Suprapubic skin (tissue), 4 donors: ENCODE data around the gene UBE2K. TPM values are rescaled to one million over a fixed set of nuclear protein-coding genes. Genes with fewer than 3 reads are reported as not detected.
"Not testable (repeated sequence)": the region's sequence is repeated elsewhere in the genome, so short reads cannot be mapped to it uniquely, and the experiment has no call there.

Source experiments
- DNase-seq, 2 donors: peaks; one replicate each; pipeline ENCODE4 v3.0.0-alpha.2; 2019; ENCODE audit warnings: low spot score in 2 of 2
- H3K27ac ChIP-seq: fragments of 200-600 bp; sonication (generic); one replicate; pipeline ENCODE4 v1.5.1; 2019
- H3K27me3 ChIP-seq: fragments of 200-600 bp; sonication (generic); one replicate; pipeline ENCODE4 v1.5.1; 2019
- H3K36me3 ChIP-seq: fragments of 200-600 bp; sonication (generic); one replicate; pipeline ENCODE4 v1.5.1; 2019
- H3K4me1 ChIP-seq: fragments of 200-600 bp; sonication (generic); one replicate; pipeline ENCODE4 v1.5.1; 2019
- H3K4me3 ChIP-seq: fragments of 200-600 bp; sonication (generic); one replicate; pipeline ENCODE4 v1.5.1; 2019; ENCODE audit warnings: mild to moderate bottlenecking
- H3K9me3 ChIP-seq: fragments of 200-600 bp; sonication (generic); one replicate; pipeline ENCODE4 v1.5.1; 2019
- CTCF ChIP-seq, 2 donors: fragments of 200-600 bp in 1 of 2; fragments of 450-650 bp in 1 of 2; sonication (generic) in 1 of 2; IDR thresholded peaks; one replicate each; pipeline ENCODE4 v1.5.1; 2016 to 2019; ENCODE audit warnings: antibody characterized with exemption in 2 of 2, mild to moderate bottlenecking in 1 of 2, moderate library complexity in 1 of 2
- EP300 ChIP-seq: sonication (generic); formaldehyde crosslinking; IDR thresholded peaks from one replicate; pipeline ENCODE4 v1.6.1; 2017; ENCODE audit warnings: antibody characterized with exemption
- POLR2A ChIP-seq, 2 donors: fragments of 450-650 bp; IDR thresholded peaks; one replicate each; pipeline ENCODE4 v1.6.1; 2017; ENCODE audit warnings: antibody characterized with exemption in 2 of 2, mild to moderate bottlenecking in 2 of 2, moderate library complexity in 2 of 2
- POLR2AphosphoS5 ChIP-seq, 3 donors: sonication (generic); formaldehyde crosslinking; IDR thresholded peaks; one replicate each; pipeline ENCODE4 v1.6.1; 2017; ENCODE audit warnings: antibody characterized with exemption in 3 of 3
- WGBS: methylation state at CpG from one replicate; pipeline ENCODE4 v1.1.5; 2018; 5-methylcytosine and 5-hydroxymethylcytosine counted together
- total RNA-seq, 4 donors: library from RNA; depleted of rRNA; stranded (reverse); fragments of >200 nt; gene quantifications; one replicate each; pipeline ENCODE4 v1.1.0, GENCODE V29; 2016

Gene UBE2K
- total RNA-seq, 4 donors from 2014 or later: 23.0 to 37.2 (median 31.8) TPM

DNA sequence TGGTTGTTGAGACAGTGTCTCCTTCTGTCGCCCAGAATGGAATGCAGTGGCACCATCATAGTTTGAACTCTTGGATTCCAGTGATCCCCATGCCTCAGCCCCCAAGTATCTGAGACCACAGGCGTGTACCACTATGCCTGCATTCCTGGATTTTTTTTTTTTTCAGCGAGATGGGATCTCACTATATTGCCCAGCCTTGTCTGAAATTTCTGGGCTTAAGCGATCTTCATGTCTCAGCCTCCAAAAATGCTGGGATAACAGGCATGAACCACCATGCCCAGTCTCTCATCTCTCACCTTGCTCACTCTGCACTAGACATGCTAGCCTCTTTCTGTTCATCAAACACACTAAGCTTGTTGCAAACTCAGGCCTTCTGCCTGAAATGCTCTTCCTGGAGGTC, 104.1 kb downstream of the UBE2K start:
- Histone ChIP-seq H3K9me3 (no peaks in the 10 kb centered on the region), H3K36me3 (no peaks in the 10 kb centered on the region), H3K27ac (no peak overlapping the region), H3K4me1 (no peaks in the 10 kb centered on the region), H3K4me3 (no peak overlapping the region), H3K27me3 (no peaks in the 10 kb centered on the region)
- DNase-seq: no peak
- WGBS: 75% methylated on average over 4 of the region's 4 CpGs
- TF ChIP-seq POLR2A (IDR thresholded peaks at IDR 0.05) (no peak), POLR2AphosphoS5 (IDR thresholded peaks at IDR 0.05) (no peak), EP300 (no peak)

DNA sequence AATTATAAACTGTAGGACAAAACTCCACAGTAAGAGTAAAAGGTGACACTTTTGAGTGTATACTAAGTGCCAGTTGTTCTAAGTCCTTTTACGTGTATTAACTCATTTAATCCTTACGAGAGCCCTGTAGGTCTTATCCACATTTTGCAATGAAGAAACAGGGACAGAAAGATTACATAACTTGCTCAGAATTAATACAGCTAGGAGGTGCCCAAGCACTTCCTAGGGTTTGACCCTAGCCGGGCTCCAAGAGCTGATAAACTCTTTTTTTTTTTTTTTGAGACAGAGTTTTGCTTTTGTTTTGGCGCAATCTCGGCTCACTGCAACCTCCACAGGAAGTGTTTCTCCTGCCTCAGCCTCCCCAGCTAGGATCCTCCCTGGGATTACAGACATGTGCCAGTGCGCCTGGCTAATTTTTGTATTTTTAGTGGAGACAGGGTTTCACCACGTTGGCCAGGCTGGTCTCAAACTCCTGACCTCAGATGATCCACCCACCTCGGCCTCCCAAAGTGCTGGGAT, 110.4 kb downstream of the UBE2K start:
- peak in 1 of 2 donors; percentile 26 for DNase-seq
- H3K4me3 ChIP-seq: no peak overlapping the region
- no peaks in the 10 kb centered on the region for H3K4me1 ChIP-seq
- 78% methylated on average over 8 of the region's 8 CpGs for WGBS
- no peaks in the 10 kb centered on the region for H3K27me3 ChIP-seq
- no peak overlapping the region for H3K27ac ChIP-seq
- no peaks in the 10 kb centered on the region for H3K9me3 ChIP-seq
- no peak for TF ChIP-seq CTCF (IDR thresholded peaks at IDR 0.05)
- TF ChIP-seq POLR2A (IDR thresholded peaks at IDR 0.05): no peak
- TF ChIP-seq EP300: no peak
- no peak for TF ChIP-seq POLR2AphosphoS5 (IDR thresholded peaks at IDR 0.05)
- no peaks in the 10 kb centered on the region for H3K36me3 ChIP-seq

- DNase-seq: peak in 1 of 2 donors; percentile 20
- Histone ChIP-seq H3K4me3 (no peak overlapping the region), H3K9me3 (no peaks in the 10 kb centered on the region), H3K4me1 (no peaks in the 10 kb centered on the region), H3K27me3 (no peaks in the 10 kb centered on the region), H3K27ac (no peak overlapping the region), H3K36me3 (no peaks in the 10 kb centered on the region)
- no peak for TF ChIP-seq EP300
- no peak for TF ChIP-seq CTCF (IDR thresholded peaks at IDR 0.05)
- TF ChIP-seq POLR2AphosphoS5 (IDR thresholded peaks at IDR 0.05): no peak
- no peak for TF ChIP-seq POLR2A (IDR thresholded peaks at IDR 0.05)
- WGBS: 62% methylated on average over 6 of the region's 6 CpGs
Measured at GRCh38 chr4:39812500-39812899, 114.6 kb downstream of the UBE2K start.

GRCh38 chr4:39813033-39813432, 115.1 kb downstream of the UBE2K start:
- H3K27me3 ChIP-seq, H3K36me3 ChIP-seq, H3K4me1 ChIP-seq, H3K4me3 ChIP-seq, DNase-seq, H3K9me3 ChIP-seq, H3K27ac ChIP-seq: not testable (repeated sequence)
- WGBS: 0% methylated on average over 1 of the region's 1 CpG

GRCh38 chr4:39813761-39814160, 115.8 kb downstream of the UBE2K start:
- H3K4me3 ChIP-seq, H3K9me3 ChIP-seq, H3K27ac ChIP-seq, H3K27me3 ChIP-seq, H3K36me3 ChIP-seq, H3K4me1 ChIP-seq: not testable (repeated sequence)
- WGBS: 36% methylated on average over 2 of the region's 2 CpGs
- DNase-seq: peak in 1 of 2 donors; percentile 0

GRCh38 chr4:39814403-39815185, 116.7 kb downstream of the UBE2K start:
- DNase-seq: peak in 1 of 2 donors; percentile 31
- TF ChIP-seq POLR2A (IDR thresholded peaks at IDR 0.05) (no peak), CTCF (IDR thresholded peaks at IDR 0.05) (no peak), POLR2AphosphoS5 (IDR thresholded peaks at IDR 0.05) (no peak), EP300 (no peak)
- 70% methylated on average over 7 of the region's 7 CpGs for WGBS

More at GRCh38 chr4:39814403-39815185, 116.7 kb downstream of the UBE2K start:
- Histone ChIP-seq H3K4me3 (no peak overlapping the region), H3K9me3 (no peaks in the 10 kb centered on the region), H3K27ac (no peak overlapping the region), H3K36me3 (no peaks in the 10 kb centered on the region), H3K27me3 (no peaks in the 10 kb centered on the region), H3K4me1 (no peaks in the 10 kb centered on the region)
